HK-2 (cell line): ENCODE measurements around the gene CCDC80.
"Not testable (repeated sequence)": the region's sequence is repeated elsewhere in the genome, so short reads cannot be mapped to it uniquely, and the experiment has no call there.

Experiments used
- DNase-seq: peaks from one replicate; pipeline ENCODE4 v3.0.0-alpha.2; 2018; ENCODE audit not compliant: unreplicated experiment

CCDC80 gene

DNA sequence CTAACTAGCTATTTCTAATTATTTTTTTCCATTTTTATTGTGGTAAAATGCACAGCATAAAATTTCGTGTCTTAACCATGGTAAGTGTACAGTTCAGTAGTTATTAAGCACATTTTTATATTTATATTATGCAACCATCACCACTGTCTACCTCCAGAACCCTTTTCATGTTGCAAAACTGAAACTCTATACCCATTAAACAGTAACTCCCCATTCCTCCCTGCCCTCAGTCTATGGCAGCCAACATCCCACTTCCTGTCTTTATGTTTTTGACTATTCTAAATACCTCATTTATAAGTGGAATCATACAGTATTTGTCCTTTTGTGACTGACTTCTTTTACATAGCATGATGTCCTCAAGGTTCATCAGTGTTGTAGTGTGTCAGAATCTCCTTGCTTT, 53.6 kb downstream of the CCDC80 start:
- no peak for DNase-seq

DNA sequence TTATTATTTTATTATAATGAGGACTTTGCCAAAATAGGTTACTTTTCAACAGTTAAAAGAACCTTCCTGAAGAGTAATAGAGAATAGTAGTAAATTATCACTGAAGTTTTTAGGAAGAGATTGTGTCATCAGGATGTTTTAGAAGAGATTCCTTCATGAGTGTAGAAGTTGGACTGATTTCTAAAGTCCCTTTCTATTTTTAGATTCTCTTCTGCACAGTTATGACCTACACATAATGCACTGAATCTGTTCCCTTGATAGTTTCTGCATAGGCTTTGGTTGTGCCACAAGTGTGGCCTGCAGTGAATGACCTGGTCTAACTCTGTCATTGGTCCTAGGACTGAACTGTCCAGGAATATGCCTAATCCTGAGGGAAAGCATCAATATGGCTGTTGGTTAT, 55.2 kb downstream of the CCDC80 start:
- no peak for DNase-seq

DNA sequence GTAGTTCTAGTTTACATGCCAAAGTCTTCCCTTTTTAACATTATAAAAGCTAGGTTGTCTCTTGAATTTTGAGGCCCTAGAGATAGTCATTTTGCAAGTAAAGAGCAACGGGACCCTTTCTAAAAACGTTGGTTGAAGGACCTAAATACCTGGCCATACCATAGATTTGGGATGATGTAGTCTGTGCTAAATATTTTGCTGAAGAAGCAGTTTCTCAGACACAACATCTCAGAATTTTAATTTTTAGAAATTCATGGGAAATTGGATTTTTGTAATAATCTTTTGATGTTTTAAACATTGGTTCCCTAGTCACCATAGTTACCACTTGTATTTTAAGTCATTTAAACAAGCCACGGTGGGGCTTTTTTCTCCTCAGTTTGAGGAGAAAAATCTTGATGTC, 57.8 kb downstream of the CCDC80 start:
- no peak for DNase-seq

DNA sequence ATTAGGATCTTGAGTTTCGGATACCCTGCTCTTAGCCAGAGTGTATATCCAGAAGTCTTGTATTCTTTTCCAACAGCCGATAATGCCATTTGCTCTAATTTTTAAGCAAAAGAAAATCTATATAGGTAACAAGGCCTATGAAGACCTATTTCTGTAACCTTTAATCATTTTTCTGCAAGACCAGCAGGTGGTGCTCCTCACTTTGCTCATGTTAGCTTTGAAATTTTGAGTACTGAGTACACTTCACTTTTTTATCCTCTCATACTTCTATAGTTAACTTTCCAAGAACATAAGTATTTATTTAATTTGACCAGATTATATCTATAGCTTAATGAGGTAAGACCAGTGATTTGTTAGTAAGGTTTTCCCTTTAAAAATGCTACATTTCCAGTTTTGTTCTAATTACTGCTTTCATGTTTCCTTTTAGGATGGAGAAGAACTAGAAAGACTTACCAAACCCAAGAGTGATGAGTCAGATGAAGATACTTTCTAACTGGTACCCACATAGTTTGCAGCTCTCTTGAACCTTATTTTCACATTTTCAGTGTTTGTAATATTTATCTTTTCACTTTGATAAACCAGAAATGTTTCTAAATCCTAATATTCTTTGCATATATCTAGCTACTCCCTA, 58.6 kb downstream of the CCDC80 start:
- DNase-seq = no peak

DNA sequence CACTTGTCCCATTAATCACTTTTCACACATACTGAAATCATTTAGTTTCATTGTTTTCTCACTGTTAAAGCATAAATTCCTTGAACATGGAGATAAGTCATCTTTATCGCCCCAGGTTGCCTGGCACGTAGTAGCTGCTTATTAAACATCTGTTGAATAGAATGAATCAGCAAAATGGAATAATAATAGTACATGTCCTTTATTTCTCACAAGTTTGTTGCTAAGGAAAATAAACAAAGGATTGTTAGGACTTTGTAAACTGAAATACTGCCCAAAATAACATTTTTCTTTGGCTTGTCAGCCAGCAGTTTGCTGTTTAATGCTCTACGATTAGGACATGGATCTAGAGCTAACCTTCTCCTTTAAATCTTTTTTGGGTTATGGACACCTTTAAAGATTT, 61.2 kb downstream of the CCDC80 start:
- no peak for DNase-seq

DNA sequence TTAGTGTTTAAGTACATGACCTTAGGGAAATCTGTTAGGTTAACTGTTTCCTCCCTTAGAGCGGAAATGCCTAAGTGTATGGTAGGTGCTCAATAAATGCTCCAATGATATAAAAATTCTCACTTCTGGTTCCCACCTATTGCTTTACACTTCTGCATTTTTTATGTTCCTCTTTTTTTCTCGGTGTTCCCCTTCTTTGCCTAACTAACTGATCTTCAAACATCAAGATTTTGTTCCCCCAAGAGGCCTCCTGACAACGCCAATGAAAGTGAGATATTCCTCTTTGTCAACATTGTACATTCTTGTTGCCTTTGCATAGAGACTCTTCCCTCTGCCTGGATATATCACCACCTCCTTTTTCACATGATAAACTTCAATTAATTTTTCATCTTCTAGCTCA, 61.7 kb downstream of the CCDC80 start:
- no peak for DNase-seq

DNA sequence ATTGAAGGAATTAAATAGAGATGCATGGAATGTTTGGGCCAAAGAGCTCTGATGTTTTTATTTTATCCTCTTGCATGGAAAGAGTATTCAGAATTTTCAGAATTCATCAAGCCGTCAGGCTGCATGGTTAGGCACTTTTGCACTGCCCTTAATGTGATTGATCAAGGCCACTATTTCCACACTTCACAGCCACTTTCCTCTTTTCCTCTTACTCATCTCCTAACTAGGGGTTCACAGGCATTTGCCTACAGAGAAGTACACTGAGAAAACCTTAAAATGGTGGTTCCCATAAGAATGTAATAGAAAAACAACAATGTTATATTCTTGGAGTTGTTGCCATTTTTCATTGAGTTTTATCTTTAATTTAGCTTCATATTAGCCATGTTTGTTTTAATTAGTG, 68.2 kb downstream of the CCDC80 start:
- no peak for DNase-seq

DNA sequence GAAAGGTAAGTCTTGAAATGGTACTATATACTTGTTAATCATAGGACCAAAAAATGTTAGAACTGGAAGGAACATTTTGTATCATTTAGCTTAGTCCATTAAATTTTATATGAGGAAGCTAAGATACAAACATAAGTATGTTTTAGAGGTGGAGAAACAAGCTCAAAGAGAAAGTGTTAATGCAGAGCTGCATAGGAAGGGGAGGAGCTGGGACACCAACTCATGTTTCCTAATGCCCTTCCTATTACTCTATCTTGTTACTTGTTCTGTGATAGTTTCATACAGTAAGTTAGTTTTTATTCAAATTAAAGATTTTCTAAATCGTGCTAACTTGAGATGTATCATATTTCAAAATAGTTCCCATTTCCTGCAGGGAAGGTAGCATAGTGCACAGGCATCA, 71.7 kb downstream of the CCDC80 start:
- DNase-seq = no peak

DNA sequence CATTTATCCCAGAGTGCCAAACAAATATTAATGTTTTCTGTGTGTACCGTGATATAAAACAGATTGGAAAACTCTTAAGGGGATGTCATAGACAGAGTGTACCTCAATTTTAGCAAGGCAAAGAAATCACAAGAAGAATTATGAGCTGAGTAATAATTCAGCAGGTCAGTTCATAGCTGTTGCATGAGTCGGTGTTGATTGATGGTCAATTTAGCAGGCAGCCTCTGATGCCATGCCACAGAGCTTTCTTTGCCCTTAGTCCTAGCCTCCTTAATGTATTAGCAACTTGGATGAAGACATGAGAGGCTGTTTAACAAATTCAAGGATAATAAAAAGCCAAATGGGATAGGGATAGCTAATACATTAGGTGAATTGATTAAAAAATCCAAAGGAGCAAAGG, 72.3 kb downstream of the CCDC80 start:
- no peak for DNase-seq

DNA sequence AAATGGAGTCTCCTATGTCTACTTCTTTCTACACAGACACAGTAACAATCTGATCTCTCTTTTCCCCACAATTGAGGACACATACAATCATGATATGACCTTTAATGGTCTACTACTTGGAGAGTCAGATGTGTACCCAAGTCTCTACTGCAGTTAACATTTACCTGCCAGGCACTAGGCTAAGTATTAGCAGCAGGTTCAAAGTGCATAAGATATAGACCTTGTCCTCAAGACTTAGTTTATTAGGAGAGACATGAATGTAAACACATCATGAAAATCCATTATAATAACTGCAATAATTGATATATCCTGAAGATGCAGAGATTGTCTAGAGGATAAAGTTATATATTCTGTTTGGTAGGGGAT, 76.0 kb downstream of the CCDC80 start:
- no peak for DNase-seq

DNA sequence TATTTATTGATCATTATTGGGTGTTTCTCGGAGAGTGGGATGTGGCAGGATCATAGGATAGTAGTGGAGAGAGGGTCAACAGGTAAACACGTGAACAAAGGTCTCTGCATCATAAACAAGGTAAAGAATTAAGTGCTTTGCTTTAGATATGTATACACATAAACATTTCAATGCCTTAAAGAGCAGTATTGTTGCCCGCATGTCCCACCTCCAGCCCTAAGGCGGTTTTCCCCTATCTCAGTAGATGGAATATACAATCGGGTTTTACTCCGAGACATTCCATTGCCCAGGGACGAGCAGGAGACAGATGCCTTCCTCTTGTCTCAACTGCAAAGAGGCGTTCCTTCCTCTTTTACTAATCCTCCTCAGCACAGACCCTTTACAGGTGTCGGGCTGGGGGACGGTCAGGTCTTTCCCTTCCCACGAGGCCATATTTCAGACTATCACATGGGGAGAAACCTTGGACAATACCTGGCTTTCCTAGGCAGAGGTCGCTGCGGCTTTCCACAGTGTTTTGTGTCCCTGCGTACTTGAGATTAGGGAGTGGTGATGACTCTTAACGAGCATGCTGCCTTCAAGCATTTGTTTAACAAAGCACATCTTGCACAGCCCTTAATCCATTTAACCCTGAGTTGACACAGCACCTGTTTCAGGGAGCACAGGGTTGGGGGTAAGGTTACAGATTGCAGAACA, 76.5 kb downstream of the CCDC80 start:
- DNase-seq = not testable (repeated sequence)

DNA sequence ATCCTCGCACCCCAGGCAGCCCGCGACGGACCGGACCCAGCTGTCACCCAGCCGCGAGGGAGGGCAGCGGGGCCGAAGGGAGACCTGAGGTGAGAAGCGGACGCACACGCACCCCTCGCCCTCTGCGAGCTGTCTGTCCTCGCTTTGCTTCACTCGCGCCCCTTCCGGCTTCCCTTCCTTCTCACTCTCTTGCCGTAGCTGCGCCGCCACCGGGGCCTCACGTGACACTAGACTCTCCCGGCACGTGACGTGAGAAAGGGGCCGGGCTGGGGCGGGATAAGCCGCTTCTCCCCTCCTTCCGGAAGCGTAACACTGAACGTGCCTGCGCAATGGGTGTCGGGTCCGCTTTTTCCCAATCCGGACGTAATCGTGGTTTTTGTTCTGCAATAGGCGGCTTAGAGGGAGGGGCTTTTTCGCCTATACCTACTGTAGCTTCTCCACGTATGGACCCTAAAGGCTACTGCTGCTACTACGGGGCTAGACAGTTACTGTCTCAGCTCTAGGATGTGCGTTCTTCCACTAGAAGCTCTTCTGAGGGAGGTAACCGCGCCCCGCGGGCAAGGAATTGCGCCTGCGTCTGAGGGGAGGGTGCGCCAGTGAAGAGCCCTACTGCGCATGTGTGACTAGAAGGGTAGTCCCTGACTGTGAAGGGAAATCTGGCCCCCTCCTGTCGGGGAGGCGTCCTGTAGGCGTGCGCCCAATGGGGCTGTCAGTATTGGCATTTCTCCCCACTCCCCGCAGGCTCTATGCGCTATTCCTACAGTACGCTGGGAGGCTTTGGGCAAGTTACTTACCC, 79.0 kb downstream of the CCDC80 start, which contains the start of the genes ATG3 and SLC35A5:
Gene ATG3, minus strand, starts transcription at position 229 of the 796 bp plus-strand sequence. CDS start 434 bp downstream, outside the sequence.
Gene SLC35A5, plus strand, starts transcription at position 312 of the 796 bp plus-strand sequence. CDS start 1,359 bp downstream, outside the sequence.
- DNase-seq = peak; percentile 99

DNA sequence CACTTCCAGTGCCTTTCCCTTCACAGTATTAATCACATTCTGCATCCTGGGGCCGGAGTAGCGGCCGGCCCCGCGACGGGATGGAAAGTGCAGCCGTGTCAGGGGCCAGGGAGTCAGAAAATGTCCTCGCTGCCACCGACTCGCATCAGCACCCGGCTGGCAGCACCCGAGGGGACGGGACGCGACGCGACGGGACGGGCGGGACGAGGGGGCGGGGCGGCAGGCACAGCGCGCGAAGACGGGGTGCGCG, 79.5 kb downstream of the CCDC80 start:
- no peak for DNase-seq

DNA sequence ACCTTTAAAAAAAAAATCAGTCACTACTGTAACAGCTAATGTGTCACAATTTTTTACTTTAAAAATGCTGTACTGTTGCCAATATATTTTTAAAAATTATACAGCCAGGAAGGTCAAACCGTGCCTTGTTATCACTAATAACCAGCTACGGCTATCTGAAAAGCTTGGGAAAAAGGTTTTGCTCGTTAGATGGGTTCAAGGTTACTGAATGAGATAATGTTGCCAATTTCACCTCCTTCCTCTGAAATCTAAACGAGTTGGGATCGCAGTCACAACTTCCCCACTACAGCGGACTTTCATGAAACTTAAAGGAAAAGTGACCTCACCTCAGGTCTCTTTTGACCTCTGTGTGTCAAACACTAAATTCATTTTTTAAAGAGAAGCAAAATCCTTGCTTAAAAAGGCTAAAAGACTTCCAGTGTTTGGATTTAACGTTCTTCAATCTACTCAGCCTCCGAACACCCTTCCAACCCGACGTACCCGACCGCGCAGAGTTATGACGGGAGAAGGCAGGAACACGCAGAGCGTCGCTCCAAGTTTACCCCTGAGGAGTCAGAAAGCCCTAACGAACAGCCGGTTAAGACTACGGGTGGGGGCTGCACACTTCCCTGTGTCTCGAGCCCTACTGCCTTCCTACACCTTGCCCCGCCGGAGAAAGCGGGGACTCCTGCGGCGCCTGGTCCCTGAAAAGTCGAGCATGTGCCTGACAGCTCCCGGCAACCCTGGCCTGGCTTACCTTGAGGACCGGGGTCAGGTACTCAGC, 80.0 kb downstream of the CCDC80 start:
- DNase-seq = peak; percentile 76

DNA sequence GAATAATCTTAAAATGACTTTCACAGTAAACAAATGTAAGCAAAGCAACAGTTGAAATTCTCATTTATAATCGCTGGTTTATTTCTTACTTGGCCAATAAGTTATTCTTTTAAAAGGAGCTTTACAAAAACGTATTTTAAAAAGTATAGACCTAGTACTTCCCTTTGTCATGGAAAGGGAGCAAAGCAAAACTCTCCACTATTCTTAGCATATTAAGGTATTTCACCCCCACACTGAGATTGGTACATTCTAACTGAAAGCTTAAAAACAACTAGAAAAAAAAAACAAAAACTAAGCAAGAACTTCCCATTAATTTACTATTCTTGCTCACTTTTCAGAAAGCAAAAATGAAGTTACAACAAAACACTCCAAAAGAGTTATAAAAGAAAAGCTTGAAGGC, 80.6 kb downstream of the CCDC80 start:
- no peak for DNase-seq

DNA sequence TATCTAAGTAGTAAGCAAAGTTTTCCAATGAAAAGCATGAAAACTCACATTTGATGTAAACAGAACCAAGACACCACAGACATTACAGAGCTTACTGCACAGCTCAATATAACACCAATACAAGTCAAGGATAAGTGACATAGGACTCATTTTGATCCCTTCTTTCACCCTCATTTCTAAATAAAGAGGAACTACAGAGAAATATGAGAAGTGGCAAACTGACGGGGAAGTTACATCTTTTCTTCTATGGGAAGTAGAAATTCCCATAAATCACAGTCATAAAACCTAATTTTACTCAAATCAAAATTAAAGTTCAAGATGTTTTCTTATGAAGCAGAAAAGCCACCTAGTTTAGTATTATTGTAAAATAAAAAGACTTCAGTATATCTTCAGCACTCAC, 83.0 kb downstream of the CCDC80 start:
- no peak for DNase-seq

DNA sequence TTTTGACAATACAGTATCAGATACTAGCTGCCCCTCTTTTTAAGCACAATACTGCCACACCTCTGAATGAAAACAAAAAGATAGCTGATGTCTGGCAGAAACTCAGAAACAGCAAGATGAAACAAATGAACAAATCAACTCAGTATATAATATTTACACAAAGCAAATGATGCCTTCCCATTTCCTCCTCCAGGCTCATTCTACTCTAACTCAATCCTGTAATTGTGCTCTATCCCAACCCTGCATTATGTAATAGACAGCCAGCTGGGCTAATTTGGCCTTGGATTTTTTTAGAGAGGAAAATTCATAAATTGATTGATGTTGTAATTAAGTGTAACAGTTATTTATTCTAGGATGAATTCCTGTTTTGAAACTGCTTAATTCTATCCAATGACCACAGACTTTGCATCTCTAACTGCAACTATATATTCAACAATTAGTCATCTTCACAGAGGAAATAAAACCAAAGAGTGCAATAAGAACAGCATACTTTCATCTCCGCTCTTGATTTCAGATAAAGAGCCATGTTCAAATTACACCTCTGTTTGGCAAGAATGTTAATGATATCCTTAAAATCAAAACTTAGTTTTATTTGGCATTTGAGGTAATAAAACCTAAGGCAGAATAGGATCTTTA, 85.3 kb downstream of the CCDC80 start:
- no peak for DNase-seq

DNA sequence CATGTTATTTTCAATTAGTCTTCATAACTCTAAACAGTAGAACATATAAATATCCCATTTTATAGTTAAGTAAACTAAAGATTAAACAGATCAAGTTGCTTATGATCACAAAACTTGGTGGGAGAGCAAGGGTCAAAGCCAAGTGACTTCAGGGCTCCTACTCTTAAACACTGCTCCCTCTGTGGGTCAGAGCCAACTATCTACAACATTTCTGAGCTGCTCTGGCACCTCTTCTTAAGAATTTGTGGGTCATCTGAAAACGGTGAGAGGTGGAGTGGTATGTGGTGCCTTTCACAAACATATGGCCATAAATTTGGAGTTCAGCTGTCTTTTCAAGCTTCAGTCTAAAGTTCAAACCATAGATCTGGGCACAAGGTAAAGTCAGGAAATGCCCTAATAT, 90.1 kb downstream of the CCDC80 start:
- DNase-seq = no peak
